Fibroblast of pulmonary artery (primary cell): ENCODE measurements around the gene LRRFIP2.
A peak's percentile ranks its signal among the peaks of the same experiment; 100 is the strongest.

ENCODE experiments used
- DNase-seq: peaks from one replicate; pipeline ENCODE4 v3.0.0-alpha.2; 2010; ENCODE audit warnings: low read depth
- H3K4me3 ChIP-seq: replicated peaks from 2 replicates; pipeline ENCODE4 v1.5.1; 2011; ENCODE audit warnings: low read depth, mild to moderate bottlenecking, control low read depth, low read length, moderate library complexity
- CTCF ChIP-seq: IDR thresholded peaks from 2 replicates; pipeline ENCODE4 v1.5.1; 2011; ENCODE audit warnings: mild to moderate bottlenecking, control low read depth, low read length, inconsistent platforms; ENCODE audit errors: missing control alignments

The LRRFIP2 gene

GRCh38 chr3:37202035-37202434 is 27.7 kb upstream of the LRRFIP2 start:
- DNase-seq = no peak
- TF ChIP-seq CTCF = no peak

GRCh38 chr3:37200141-37200540 is 25.8 kb upstream of the LRRFIP2 start:
- no peak for TF ChIP-seq CTCF
- H3K4me3 ChIP-seq = no peak overlapping the region
- DNase-seq = no peak

More at GRCh38 chr3:37202035-37202434, 27.7 kb upstream of the LRRFIP2 start:
- H3K4me3 ChIP-seq = no peak overlapping the region

- peak; percentile 17 for DNase-seq
- H3K4me3 ChIP-seq = no peak overlapping the region
- no peak for TF ChIP-seq CTCF
Measured at GRCh38 chr3:37198996-37199395, 24.6 kb upstream of the LRRFIP2 start.

- no peak for DNase-seq
- no peak for TF ChIP-seq CTCF
- H3K4me3 ChIP-seq = no peak overlapping the region
Measured at GRCh38 chr3:37198547-37198946, 24.2 kb upstream of the LRRFIP2 start.

GRCh38 chr3:37197810-37198371 is 23.5 kb upstream of the LRRFIP2 start:
- TF ChIP-seq CTCF = no peak
- DNase-seq = no peak
- H3K4me3 ChIP-seq = no peak overlapping the region

- no peak for TF ChIP-seq CTCF
- no peak for DNase-seq
- no peak overlapping the region for H3K4me3 ChIP-seq
Measured at GRCh38 chr3:37194533-37194932, 20.2 kb upstream of the LRRFIP2 start.

GRCh38 chr3:37190667-37191066 is 16.3 kb upstream of the LRRFIP2 start:
- H3K4me3 ChIP-seq = no peak overlapping the region
- TF ChIP-seq CTCF = no peak
- DNase-seq = no peak
